Neural cell (in vitro differentiated cells): ENCODE measurements around the gene MIOS.

Experiments used
- CTCF ChIP-seq: fragments of 450-650 bp; IDR thresholded peaks from 2 replicates; pipeline ENCODE4 v1.5.1; 2014; ENCODE audit warnings: antibody characterized with exemption, mild to moderate bottlenecking, moderate library complexity; ENCODE audit not compliant: poor library complexity, severe bottlenecking
- MXI1 ChIP-seq: fragments of 450-650 bp; conservative IDR thresholded peaks from 2 replicates; pipeline ENCODE4 v1.6.1; 2014; ENCODE audit warnings: antibody characterized with exemption, mild to moderate bottlenecking; ENCODE audit not compliant: poor library complexity, severe bottlenecking

DNA sequence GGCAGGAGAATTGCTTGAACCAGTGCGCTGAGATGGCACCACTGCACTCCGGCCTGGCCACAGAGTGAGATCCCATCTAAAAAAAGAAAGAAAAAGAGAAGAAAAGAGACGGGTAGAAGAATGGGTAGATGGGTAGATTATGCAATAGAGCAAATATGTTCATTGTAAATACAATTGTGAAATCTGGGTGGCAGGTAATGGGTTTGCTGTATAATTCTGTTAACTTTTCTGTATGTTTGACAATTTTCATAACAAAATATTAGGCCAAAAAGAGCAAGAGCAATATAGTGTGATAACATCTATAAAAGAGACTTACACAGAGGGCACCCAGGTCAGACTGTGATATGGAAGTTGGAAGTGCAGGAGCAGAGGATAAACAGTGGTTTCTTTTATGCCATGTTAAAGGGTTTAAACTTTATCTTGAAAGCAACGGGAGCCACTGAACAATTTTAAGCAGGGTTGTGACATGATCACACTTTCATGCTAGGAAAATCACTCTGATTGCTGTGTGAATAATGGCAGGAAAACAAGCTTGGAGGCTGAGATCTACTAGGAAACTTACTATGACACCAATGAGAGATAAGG lies 24.3 kb upstream of the MIOS start:
- TF ChIP-seq CTCF, result no peak
- TF ChIP-seq MXI1, result no peak
